ENCODE results near the gene SSBP2.

The SSBP2 gene

DNA sequence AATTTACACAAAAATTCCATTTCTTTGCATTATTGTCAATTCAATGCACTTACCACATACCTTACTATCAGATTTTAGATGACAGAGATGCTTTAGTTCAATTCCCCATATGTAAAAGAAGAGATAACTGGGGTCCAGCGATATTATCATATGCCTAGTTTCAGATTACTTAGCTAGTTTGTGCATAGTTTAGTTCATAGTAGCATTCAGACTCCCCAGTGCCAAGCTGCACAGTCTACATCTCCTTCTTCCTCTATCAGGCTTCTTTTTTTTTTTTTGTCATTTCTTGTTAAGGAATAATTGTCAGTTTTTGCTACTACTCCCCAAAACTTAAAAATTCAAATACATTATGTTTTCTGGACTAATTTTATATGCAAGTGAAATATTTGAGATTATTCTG is 175.0 kb downstream of the SSBP2 start:
- DNase-seq = no peak

DNA sequence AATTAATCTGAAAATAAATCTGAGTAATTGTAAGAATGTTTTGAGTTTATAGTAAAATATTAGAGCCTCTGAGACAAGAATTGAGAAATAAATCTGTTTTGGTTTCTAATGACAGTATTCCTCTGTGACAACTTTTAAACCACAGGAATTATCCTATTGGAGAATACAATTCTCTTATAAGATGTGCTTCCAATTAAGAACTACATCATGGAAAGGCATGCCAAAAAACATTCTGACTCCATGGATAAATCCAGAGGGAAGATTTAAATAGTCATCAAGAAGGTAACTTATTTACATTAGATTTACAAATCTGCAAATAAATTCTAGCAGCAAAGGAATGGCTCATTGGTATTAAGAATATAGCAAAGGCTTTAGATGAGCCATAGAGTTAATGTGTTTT is 178.7 kb downstream of the SSBP2 start:
- DNase-seq = no peak

DNA sequence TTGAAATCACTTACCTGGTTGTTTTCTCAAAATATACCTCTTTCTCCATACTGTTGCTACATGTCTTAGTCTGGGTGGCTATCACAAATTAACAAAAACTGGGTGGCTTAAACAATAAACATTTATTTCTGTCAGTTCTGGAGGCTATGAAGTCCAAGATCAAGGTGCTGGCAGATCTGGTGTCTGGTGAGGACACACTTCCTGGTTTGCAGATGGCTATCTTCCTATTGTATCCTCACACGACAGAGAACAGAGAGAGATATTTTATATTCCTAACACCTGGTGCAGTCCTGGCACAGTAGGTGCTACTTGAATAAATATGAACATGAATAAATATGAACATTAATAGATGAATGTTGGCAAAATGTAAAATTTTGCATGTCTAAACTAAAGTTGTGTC is 192.7 kb downstream of the SSBP2 start:
- DNase-seq = no peak

DNA sequence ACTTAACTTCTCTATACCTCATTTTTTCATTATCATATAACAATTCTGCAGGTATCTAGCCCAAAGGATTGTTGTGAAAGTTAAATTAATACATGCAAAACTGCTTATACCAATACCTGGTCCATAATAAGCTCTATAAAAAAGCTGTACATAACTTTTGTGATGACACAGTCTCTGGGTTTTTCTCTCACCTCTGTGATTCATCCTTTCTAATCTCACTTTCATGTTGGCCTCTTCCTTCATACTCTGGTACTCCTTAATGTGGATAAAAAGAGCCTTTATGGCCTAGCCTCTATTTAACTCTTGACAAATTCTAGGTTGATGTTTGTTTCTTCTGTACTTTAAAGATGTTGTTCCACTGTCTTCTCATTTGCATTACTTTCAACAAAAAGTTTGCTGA is 194.1 kb downstream of the SSBP2 start:
- DNase-seq = no peak

DNA sequence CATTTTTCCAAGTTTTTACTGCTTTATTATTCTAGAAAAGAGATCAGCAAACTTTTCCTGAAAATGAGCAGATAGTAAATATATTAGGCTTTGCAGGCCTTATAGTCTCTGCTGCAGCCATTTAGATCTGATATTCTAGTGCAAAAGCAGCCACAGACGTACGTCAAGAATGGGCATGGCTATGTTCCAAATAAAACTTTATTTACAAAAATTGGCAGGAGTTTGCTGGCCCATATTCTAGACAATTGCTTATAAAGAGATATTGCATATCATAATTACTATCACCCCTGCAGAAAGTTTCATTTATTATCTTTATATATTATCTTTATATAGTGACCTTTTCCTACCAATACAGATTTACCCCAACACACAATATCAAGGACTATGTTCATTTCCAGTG is 195.0 kb downstream of the SSBP2 start:
- DNase-seq = no peak

DNA sequence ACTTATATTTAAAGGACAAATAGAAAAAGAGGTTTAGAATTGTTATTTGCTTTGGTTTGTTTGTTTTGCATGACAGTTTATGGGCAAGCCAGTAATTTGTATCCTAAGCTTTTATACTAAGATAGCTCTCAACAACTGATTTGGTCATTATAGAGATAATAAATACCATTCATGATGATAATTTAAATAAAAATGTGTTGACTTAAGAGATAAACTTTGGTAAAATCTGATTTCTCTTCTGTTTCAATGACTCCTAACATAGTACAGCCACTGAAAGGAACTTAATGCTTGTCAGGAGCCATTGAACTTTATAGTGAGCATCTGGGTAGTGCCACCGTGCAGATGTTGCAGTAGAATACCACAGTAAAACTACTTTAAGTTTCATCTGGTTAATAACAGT is 196.2 kb downstream of the SSBP2 start:
- no peak for DNase-seq

DNA sequence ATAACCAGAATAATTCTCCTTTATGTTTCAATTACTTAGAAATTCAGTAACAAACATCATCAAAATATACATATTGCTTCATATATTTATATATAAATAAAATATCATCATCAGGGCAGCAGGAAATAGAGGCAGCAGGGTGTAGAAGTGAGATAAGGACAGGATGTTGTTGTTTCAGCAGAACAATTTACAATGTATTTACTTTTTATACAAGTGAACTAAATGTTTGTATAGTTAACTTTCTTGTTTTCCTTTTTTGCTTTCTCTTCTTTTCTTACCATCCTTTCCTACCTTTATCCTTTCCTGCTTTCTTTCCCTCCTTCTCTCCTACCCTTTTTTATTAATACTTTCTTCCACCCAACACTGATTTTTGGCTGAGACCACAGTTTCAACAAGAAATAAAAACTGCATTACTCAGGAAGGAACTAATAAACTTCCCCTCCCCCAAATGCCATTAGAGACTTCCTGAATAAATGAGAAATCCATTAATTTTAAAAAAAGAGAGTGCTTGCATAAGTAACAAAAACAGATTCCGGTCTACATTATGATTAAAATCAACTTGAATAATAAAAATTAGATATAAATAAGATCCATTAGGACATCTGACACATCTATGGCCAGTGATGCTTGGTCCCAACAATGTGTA is 197.2 kb downstream of the SSBP2 start:
- DNase-seq = no peak

DNA sequence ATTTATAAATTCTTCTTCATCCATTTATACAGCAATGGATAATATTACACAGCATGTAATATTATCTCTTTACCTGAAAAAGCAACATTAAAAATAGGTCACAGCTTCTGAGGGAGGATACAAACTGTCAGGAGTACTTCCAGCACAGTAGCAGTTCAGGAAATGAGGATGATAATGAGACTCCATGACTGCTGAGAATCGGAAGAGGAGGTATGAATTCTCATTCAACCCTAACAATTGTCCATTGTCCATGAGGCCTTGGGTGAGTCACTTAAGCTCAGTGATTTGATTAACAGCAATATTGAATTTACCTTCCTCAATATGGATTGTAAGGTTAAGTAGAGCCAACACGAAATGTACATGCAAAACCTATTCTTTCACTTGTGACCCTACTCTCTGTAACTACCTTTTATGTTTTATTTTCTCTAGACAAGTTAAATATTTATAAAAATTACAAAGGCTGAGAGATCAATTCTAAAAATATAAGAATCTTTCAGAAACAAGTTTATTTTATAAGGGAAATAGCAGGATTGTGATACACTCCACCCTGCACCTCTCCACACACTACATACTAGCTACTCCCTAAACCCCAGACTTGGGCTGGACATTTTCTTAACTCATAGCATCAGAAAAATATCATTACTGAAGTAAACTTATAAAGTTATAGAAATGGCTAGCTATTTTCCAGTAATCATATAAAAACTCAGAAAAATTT is 197.9 kb downstream of the SSBP2 start:
- no peak for DNase-seq

DNA sequence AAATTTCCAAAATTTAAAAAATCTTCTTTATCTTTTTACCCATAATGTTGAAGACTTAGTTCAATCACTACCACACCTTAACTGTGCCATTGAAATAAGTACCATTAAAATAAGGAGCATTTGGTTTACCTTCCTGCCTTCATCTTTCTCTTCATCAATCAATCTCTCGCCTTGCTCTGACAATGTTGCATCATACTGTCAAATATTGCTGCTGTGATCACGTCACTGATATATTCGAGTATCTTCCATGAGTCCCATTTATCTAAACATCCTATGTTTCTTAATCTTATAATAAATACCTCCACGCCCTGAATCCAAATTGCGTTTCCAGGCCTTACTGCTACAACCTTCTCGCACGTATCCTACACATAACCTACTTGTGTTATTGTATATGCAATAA is 201.8 kb downstream of the SSBP2 start:
- DNase-seq = no peak

DNA sequence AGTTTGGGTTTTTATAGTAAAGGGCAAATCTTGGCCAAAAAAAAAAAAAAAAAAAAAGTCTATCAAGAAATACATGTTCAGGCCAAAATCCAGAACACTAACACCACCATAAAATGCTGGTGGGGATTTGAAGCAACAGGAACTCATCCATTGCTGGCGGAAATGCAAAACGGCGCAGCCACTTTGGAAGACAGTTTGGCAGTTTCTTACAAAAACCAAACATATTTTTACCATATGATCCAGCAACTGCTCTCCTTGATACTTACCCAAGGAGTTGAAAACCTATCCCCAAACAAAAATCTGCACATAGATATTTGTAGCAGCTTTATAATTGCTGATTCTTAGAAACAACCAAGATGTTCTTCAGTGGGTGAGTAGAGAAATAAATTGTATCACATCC is 203.9 kb downstream of the SSBP2 start:
- DNase-seq = no peak

DNA sequence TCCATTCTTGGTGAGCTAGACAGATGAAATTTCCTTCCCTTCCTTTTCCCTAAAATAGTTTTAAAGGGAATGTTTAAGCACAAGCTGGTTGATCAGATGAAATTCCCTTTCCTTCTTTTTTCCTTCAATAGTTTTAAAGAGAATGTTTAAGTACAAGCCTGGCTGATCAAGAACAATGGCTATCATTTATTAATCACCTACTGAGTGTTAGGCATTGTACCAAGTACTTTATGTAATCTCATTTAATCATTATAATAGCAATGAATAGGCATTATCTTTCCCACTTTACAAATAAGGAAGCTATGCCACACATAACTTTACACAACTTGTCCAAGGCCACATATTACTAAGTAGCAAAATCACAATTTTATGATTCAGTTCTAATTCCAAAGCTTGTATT is 205.0 kb downstream of the SSBP2 start:
- no peak for DNase-seq

DNA sequence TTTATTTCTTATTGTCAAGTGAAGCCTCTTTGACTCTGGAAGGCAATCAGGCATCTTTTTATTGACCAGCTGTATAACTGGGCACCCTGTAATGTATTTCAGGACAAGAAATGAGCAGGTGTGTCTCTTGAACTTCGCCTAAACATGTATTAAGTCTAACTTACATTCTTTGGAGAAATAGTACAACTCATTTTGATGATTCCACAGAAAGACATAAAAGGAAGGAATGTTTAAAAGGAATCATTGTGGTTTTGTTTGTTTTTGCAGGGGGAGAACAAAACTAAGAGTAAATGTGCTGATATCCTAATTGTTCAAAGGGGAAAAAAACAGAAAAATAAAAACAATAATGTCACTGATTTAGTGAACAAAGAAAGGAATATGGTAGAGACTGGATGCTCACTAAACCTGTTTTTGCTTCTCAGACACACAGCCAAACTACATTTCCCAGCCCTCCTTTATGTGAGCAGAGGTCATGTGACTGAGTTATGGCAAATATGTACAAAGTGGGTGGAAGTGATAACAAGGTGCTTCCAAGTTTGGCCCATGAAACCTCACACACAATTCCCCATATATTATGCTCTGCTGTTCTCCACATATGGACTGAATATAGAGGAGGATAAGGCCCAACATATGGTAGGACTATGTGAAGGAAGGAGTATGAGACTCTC is 206.4 kb downstream of the SSBP2 start:
- no peak for DNase-seq

DNA sequence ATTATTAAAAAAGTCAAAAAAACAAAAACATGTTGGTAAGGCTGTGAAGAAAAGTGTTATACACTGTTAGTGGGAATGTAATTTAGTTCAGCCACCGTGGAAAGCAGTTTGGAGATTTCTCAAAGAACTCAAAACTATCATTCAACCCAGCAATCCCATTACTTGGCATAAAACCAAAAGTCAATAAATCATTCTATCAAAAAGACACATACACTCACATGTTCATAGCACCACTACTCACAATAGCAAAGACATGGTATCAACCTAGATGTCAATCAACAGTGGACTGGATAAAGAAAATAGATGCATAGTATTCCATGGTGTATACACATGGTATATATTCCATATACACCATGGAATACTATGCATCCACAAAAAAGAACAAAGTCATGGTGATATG is 208.7 kb downstream of the SSBP2 start:
- DNase-seq = no peak

DNA sequence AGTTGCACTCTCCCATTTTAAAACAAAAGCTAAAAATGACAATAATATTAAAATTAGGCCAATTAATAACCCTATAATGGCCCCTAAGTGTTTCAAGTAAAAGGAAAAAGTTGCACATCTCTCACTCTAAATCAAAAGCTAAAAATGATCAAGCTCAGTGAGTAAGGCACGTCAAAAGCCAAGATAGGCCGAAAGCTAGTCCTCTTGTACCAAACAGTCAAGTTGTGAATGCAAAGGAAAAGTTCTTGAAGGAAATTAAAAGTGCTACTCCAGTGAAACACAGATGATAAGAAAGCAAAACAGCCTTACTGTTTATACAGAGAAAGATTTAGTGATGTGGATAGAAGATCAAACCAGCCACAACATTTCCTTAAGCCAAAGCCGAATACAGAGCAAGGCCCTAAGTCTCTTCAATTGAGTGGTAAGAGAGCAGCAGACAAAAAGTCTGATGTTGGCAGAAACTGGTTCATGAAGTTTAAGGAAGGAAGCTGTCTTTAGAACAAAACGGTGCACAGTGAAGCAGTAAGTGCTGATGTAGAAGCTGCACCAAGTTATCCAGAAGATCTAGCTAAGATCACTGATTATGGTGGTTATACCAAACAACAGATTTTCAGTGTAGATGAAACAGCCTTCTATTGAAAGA is 212.9 kb downstream of the SSBP2 start:
- no peak for DNase-seq

DNA sequence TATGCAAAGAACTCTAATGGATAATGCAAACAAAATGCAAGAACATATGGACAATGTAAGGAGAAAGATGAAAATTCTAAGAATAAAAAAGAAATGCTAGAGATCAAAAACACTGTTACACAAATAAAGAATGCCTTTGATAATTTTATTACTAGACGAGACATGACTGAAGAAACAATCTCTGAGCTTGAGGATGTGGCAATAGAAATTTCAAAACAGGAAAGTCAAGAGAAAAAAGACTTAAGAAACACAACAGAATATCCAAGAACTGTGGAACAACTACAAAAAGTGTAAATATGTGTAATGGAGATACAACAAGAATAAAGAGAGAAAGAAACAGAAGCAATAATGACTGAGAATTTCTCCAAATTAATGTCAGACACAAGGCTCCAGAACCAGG is 216.5 kb downstream of the SSBP2 start:
- no peak for DNase-seq

DNA sequence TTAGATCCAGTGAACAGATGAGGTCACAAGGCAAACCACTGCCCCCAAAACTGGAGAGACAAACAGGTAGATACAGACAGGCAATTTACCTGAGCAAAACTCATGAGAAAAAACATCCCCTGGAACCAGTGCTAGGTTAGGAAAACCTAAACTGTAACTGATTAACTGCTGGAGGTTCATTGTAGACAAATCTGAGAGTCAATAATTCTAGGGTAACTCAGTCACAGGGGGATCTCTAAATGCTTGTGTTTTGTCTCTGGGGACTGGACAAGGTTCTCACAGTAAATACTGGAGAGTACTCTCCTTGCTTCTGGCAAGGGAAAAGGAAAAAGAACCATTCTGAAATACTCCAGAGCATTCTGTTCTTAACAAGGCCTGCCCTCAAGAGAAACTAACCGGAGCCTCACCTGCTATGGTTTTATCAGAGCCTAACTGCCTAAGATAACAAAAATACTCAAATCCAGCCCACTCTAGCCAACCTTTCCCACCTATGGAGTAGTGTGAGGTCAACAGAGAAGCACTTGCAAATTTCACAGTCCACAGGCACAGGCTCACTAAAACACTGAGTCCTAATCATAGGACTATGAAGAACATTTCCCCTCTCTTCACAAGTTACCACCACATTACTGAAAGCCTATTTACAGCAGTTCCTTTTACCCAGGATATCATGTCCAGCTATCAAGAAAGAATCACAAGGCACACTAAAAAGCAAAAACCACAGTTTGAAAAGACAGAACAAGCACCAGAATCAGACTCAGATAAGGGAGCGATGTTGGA is 217.1 kb downstream of the SSBP2 start:
- no peak for DNase-seq

DNA sequence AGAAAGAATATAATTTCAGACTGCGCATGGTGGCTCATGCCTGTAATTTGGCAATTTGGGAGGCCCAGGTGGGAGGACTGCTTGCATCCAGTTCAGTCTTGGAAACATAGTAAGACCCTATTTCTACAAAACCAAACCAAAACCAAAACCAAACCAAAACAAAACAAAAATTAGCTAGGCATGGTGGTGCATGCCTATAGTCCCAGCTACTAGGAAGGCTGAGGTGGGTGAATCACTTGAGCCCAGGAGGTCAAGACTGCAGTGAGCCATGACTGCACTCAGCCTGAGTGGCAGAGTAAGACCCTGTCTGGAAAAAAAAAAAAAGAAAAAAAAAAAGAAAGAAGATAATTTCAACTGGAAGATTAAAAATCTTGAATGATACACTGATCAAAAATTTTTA is 220.0 kb downstream of the SSBP2 start:
- no peak for DNase-seq

DNA sequence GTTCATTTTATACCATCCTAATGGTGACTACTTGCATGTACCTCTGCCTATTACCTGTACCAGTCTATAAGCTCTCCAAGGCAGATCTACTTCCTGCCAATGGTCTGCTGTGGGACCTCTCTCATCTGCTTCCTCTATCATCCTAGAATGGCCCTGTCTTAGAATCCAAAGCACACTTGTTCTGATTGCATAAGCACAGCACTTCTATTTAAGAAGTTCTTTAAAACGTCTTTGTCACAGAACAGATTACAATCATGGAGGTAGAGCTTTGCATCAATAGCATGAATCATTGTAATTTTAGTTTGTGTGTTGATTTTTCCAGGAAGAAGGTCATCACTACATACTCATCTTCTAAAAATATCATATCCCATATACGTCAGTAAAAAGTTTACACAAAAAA is 225.2 kb downstream of the SSBP2 start:
- DNase-seq = no peak

DNA sequence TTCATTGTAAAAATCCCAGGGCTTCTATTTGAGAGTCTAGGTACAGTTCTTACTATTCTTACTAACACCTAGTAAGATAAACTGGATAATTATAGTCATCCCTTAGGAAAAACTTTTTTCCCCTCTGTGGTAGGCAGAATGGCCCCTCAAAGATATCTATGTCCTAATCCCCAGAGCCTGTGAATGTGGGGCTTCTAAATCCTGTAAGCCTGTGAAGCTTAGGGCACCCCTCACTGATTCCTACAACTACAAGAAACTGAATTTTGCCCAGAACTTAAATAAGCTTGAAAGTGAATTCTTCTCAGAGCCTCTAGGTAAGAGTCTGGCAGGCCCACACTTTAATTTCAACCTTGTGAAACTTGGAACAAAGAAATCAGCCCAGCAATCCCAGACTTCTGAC is 226.9 kb downstream of the SSBP2 start:
- no peak for DNase-seq

DNA sequence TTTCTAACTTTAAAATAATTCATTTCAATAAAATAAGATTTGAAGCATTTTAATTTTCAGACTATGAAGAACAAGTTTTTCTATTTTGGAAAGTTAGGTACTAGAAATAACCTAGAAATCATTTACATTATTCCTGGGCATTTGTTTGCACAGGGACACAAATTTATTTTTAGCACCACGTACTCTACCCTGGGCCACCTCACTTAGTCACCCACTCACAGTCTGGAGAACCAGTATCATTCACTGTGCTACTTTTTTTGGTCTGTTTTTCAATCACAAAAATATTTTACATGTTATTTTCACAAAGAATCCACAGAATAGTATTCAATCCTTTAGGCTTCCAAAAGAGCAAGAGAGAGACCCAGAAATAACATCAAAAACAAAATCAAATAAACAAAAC is 228.3 kb downstream of the SSBP2 start:
- no peak for DNase-seq

DNA sequence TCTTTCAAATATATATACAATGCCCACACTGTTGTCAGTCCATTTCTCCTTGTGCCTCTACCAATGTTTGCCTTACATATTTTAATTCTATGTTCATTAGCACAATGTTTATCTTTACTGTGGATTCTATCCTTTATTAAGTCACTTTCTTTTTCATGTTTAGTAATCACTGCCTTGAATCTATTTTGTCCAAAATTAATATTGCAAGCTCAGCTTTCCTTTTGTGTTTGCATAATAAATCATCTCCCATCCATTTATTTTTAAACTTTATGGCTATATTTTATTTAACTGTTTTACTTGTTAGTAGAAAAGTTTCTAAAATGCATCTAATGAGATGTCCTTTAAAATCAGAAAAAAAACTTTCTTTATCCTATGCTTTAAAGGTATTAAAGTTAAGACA is 230.1 kb downstream of the SSBP2 start:
- DNase-seq = no peak

DNA sequence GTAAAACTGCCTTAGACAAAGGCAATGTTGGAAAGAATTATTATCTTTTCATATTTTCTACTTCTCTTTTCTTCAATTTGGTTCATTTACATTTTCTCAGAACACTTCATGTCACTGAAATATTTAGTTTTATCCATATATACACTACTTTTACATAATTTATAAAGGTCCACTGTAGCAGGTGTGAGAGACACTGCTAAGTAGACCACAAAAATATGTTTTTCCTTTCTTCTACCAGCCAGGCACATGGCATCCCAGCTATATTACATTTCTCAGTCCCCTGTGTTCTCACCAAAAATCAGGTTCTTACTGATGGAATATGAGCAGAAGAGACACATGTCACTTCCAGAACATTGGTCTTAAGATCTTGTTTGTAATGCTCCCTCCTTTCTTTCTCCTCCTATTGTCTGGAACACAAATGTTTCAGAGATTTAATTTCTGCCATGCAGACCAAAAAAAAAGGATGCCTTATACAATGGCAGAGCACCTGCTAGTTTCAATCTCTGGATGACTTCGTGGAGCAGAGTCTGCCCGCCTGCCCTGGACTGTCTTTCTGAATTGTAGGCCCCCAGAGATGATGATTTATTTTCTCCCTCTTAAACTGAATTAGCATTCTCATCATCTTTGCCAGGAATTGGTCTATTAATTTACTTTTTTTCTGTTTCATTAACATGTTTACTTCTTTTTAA is 231.5 kb downstream of the SSBP2 start:
- no peak for DNase-seq

DNA sequence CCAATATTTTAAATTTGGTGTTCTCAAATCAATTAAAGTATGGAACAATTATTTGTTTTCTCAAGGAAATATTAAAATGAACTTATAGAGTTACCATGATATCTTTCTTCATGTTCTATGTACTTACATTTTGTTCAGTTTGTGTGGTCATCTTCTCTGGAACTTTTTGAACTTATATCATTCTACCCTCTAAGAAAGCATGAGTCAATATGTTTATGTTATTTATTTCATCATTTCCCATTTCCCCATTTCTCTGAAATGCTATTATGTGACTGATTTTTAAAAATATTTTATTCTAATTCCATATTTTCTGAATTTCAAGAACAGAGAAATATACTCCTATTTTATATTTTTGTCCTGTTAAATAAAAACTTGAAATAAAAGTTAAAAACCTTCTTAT is 233.4 kb downstream of the SSBP2 start:
- no peak for DNase-seq

Measured in stimulated activated CD8-positive, alpha-beta memory T cell treated with anti-CD3 and anti-CD28 coated beads, Interleukin-4, amount 100 ng/mL, for 48 hours (primary cell).